ENCODE results near the gene RUNX2.

Gene RUNX2

DNA sequence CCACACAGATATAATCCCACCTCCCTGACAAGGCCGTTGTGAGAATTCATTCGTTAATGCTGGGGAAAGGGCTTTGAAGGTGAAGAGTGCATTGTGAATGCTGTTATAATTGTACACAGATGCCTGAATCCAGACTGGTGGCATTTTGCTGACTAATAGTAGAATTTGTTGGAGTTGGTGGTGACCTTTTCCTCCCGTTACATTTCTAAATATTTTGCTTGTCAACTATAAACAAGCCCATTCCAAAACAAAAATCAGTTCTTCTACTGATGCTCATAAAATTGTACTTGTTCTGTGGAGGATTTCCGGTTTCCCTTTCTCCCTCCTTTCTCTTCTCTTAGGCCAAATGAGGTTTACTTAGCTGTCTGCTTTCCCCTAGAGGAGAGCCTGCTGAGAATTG lies 302.7 kb downstream of the RUNX2 start:
- no peak for DNase-seq

DNA sequence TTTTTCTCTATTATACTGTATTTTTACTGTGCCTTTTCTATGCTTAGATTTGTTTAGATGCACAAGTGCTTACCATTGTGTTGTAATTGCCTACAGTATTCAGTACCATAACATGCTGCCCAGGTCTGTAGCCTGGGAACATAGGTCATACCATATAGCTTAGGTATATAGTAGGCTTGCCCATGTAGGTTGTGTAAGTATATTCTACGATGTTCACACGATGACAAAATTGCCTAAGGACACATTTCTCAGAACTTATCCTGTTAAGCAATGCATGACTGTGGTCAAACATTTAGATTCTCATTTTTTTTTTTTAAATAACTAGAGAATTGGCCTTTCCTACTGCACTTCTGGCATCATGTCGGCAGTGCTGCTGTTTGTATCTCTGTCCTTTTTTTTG lies 303.3 kb downstream of the RUNX2 start:
- DNase-seq, result no peak

DNA sequence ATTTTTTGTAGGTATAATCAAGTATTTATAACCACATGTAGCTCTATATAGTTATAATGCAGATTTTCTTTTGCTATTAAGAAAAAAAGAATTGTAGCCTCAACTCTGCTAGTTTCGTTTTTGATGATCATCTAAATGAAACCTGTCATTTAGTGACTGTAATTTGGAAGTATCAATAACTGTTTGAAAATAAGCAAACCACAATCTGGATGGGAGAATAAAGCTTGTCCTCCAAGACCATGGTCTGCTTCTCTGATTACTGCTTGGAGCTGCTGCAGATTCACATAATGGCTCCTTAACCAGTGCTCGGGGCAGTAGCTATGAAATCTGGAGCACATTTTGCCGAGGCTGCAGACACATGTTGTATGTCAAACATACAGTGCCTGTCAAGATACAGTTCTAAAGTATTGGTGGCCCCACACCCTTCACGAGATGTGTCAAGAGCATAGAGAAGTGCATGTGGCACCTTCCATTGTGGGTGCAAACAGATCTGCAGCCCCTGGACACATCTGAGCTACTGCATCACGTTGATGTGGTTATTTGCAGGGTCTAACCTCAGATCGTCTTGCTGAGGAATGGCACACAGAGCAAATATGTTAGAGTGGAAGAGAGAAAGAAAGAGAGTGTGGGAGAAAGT lies 305.3 kb downstream of the RUNX2 start:
- no peak for DNase-seq

DNA sequence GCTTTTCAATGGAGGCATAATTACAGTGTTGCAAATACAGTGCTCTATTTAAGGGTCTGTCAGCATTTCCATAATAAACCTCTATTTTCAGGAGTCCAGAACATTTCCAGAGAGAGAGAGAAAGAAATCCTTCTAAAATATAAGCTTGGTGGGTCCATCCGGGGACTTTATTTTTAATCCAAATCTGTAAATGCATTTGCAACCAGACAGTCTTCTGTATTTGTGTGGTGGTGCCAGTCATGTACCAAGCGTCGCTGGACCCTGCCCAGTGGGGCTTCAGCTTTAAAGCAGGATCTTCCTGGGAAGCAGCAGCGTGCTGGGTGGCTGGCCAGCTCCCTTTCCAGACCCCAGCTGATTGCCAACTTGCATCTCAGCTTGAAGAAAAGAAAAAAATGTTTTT lies 306.1 kb downstream of the RUNX2 start:
- DNase-seq, result no peak

DNA sequence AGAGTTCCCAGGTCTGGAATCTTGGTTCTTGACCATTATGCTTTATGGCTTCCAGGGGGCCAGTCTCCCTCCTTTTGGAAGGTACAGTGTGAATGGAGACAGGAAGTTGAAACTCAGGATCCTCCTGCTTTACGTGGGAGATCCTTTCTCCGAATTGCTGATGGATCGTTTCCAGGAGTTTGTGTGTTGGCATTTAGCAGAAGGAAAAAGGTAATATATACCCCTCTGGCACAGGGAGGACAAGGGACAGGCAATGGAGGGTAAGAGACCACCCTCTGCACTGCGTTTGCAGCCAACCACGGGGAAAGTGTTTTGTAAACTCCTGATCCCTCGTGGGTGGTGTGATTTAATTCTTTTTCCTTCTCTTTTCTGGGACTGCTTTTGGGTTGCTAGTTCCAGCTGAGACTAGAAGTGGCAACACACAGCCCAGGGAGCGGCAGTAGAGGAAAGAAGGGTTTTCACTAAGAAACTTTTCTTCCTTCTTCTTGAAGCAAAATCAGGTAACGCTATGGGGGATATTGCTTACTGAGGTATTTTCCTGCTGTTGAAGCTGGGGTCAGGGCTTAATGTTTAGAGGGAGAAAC lies 307.2 kb downstream of the RUNX2 start:
- no peak for DNase-seq

DNA sequence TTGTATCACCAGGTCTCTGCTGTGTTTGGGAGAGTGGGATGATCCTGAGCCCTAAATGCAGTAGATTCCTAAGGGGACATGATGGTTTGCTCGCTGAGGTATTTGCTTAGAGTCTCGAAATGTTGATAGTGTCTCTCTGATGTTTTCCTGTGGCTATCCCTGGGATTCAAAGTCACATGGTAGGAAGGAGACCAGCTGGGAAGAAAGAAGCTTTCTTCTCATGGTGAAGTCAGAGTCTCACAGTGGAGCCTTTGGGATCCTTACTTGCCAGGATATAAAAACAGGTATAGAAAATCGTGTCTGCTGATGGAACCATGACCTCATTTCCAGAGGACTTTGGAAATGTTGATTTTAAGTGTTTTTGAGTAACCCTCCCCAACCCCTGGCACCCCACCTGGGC lies 308.9 kb downstream of the RUNX2 start:
- DNase-seq, result no peak

DNA sequence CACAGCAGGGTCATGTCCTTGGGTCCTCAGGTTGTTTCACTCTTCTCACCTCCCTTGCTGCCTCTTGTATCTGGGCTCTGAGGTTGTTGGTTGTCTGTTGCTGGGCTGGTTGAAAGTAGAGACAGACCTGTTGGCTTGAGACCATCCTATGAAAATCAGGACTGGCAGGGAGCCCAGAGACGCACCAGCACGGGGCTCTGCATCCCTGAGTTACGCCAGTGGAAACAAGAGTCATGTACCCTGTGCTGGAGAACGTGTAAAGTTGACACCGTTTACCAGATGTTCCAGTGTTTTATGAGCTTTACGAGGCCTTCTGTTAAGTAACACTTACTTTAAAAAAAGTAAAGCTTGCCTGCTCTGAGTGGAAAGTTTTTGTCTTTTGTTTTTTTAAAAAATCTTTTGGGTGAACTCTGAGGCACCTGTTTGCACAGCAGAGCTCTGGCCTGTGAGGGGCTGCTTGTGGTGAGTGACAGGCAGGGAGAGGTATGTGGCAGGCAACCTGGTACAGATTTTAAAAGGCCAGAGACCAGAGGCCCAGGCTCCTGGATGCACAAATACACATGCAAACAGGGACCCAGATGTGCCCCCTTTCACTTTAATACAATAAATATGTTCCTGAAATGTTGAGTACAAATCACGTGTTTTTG lies 309.6 kb downstream of the RUNX2 start:
- peak; percentile 74 for DNase-seq

DNA sequence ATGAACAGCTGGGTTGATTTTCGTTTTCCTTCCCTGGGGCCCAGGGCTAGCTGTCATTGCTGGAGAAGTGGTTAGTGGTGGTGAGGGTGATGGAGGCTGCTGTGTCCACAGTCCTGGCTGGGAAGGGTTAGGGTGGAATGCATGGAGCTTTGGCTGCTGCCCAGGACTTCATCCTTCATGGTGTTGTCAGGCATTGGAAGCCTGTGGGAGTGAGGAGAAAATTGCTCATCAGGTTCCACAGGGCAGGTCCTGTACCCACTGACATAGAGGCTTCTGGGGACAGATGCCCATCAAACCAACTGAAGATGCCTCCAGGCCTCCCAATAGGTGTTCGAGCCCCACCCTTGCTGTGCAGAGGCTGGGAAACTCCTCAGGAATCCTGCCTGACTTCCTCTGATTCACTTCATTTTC lies 312.0 kb downstream of the RUNX2 start:
- no peak for DNase-seq

DNA sequence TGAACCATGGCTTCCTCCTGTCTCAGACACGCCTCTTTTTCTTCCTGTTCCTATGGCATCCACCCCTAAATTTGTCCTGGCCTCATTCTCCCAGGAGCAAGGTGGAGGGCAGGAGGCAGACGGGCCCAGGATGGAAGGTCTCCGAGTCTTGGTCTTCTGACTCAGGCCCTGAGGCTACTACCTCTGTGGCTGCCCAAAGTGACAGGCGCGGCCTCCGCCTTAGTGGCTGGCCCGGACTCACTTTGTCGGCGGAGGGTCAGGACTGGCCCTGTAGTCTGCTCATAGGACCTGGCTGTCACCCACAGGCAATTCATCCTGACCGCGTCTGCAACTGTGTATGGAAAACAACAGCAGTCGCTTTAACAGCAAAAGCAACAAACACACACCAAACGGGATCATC lies 312.7 kb downstream of the RUNX2 start:
- no peak for DNase-seq

DNA sequence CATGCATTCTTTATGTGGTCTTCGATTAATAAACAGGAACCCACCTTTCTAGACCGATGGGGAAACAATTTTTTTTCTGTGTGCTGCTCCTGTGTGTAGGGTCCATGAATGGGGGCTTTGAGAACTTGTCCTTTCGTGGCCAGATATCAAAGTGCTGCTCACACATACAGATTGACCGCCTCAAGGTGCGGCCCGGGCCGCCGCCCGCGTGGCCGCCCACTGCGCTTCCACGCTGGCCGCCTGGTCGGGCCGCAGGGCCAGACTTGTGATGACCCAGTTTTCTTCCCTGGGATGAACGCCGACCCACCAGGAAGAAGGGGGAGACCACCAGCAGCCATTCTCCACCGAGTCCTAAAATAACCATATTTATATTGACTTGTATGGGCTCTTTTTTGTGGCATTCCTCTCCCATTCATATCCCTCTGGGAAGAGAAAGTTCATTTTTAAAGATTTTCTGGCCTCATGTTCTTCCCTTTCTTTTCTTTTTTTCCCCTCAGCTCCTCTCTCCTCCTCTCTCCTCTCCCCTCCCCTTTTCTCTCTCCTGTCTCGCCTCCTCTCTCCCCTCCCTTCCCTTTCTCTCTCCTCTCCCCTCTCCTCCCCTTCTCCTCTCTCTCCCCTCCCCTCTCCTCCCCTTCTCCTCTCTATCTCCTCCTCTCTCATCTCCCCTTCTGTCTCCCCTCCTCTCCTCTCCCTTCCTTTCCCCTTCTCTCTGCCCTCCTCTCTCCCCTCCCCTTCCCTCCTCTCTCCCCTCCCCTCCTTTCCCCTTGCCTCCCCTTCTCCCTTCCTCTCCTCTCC lies 314.4 kb downstream of the RUNX2 start:
- no peak for DNase-seq

DNA sequence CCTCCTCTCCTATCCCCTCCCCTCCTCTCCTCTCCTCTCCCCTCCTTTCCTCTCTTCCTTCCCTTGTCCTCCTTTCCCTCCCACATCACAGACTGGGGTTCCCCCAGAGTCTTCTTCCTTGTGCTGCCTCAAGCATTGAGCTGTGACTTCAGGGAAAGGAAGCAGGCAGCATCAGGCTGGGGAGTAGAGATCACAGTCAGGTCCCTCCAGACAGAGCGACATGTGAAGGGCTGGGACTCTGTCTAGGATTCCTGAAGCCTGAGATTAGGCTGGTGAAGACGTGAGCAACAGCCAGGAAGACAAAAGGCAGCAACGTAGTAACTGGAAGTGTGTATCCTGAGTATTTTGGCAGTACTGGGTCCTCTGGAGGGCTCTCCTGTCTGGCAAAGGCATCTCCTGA lies 315.0 kb downstream of the RUNX2 start:
- no peak for DNase-seq

DNA sequence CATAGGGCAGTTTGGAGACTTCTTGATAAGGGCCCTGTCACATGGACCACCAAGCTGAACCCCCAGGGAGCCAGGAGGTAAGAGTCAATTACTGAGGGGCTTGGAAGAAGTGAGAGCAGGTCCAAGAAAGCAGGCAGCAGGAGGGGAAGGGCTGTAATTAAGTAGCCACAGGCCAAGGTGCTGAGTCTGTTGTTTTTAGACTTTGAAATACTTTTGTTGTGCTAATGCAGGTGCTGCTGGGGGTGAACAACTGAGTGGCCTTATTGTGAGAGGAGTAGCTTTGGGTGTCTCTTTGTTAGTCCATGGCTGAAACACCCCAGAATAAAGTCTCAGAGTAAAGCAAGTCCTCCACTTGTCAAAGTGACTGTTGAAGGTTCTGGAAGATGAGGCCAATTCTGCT lies 316.6 kb downstream of the RUNX2 start:
- no peak for DNase-seq

DNA sequence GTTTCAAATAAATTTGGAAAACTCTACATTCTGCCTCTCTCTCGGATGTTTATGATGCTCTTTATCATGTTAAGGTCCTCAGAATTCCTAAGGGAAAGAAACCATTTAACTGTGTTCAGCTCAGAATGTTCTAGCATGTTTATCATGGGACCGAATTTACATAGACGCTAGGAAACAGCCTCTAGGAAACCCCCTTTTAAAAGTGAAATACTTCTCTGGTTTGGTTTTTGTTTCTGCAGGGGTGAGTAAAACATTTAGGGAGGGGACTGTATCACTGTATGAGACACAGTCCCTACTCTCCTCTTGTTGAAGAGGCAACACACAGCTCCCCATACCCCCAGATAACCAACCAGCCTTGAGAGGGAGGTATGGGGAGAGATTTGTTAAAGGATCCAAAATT lies 317.2 kb downstream of the RUNX2 start:
- DNase-seq, result no peak

DNA sequence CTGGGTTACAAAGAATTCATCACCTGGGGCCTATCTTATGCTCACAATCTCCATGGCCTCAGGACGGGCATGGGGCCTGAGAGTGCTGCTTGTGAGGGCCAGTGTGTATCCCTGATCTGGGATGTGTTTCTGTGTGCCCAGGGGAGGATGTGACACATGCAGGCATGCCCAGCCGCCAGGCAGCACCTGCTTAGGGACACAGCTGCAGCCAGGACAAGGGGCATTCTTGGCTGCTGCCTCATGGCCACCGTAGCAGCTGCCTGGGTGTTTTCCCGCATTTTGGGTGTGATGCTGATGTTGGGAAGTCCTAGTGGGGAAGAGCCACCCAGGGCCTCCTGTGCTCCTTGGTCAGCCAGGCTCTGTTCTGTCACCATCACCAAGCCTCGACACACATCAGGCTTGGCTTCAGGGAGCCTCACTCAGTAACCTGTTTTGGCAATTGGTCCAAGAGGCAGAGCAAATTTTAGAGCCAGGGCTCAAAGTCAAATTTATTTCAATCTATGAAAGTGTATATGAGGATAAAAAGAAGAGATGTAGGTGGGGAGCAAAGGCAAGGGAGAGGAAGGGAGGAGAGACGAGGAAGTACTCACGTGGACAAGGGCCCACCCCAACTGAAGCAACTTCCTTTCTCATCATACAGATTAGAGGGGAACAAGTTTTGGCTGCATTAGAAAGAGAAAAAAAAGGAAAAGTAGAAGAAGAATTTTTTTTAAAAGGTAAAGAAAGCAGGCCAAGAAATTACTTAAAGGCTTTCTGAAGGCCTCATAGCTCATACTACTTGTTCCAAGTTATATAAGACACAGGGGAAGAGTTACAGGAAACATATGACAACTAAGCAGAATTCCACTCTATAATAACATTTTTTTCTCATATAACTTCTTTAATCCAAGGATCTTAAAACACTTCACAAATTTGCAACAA lies 319.5 kb downstream of the RUNX2 start:
- DNase-seq, result no peak

DNA sequence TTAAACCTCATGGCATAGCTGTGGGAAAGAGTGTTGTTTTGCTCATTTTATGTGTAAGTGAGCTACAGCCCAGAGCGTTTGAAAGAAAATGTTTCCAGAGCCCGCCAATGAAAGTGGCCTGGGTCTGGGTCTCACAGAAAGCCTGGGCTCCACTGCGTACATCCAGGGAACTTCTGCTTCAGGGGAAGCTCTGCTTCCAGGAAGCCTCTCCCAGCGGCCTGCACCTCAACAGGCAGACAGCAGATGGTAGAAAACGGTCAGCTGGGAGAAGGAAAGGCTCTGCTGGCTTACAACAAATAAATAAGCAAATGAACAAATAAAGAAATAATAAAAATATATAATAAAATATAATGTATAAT lies 320.1 kb downstream of the RUNX2 start:
- no peak for DNase-seq

DNA sequence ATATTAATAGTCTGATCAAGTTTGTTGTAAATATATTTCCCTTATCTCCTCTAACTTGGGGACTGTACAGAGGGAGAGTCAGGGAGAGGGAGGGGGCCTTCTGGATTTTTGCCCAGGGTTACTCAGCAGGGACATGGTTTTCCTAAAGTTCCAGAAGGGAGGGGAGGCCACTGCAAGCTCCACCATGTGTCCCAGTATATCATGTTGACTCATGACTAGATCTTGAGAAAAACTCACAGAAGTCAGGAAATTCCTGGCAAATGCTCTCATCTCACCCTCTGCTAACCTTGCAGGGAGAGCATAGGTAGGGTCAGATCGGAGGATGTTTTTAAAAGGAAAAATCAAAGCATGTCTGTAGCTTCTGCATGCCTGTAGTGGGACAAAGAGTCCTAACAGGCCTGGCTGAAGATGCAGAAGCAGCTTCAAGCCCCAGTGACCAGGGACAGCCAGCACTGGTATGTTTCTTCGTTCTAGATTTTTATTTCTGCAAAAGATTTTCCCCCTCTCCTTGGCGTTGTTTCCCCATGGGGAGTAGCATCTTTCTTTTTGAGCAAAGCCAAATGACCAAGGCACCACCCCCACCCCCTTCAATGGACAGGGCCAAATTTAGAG lies 322.5 kb downstream of the RUNX2 start:
- DNase-seq, result no peak

DNA sequence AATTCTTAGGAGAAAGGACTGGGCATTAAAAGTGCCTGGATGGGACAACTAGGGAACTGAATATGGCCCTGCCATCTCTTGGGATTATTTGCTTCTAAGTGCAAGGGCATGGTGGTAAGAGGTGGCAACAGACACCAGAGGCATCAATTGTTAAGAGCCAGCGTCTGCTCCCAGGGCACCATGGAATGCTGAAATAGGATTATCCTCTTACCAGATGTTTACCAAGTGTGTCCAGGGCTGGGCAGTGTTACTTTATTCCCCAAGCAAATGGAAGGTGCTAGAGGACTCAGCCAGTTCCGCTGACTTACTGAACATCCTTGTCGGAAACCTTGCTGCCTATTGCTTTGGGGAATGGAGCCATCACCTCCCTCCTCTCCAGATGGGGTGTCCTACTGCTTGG lies 323.2 kb downstream of the RUNX2 start:
- no peak for DNase-seq

DNA sequence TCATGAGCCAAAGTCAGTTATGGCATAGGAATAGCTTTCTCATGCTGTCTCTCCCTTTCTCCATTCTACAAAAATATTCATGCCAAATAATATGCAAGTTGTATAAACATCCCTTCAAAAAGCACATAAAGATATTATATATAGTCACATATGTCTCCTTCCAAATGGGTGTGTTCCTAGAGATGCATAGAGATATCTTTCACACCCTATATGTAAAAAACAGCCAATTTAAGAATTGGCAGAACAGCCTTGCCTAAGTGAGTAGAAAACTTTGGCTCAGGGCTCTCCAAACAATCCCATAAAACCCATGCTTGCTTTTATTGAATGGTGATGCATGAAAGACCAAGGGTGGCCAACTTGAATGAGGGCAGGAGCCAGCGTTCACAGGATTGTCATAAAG lies 324.3 kb downstream of the RUNX2 start:
- DNase-seq, result no peak

DNA sequence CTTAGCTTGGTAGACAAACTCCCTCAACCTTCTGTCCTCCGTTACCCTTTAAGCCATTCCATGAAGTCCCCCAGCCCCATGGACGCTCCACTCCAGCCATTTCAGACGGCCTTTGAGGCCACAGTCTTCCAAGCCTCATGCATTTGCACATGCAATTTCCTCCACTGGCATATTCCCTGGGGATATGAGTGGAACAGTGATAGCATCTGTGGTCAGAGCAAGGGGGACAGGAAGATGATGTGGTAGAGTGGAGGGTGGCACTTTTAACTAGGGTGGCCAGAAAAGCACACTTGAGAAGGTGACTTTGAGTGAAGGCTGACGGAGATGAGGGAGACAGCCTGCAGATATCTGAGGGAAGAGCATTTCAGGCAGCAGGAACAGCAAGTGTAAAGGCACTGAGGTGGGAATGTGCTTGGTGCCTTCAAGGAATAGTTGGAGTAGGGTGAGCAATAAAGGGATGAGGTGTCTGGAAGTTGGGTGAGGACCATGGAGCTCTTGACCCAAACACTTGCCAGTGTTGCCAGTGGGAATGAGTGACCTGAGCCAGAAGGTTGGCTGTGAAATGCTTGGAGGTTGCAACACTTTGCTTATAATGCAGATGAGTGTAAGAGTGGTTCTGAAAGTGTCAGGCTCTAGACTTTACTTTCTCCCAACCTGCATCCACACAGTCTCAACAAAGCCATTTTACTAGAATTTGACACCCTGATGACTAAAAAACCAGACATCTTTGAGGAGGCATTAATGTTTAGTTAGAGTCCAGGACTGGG lies 325.2 kb downstream of the RUNX2 start:
- no peak for DNase-seq

DNA sequence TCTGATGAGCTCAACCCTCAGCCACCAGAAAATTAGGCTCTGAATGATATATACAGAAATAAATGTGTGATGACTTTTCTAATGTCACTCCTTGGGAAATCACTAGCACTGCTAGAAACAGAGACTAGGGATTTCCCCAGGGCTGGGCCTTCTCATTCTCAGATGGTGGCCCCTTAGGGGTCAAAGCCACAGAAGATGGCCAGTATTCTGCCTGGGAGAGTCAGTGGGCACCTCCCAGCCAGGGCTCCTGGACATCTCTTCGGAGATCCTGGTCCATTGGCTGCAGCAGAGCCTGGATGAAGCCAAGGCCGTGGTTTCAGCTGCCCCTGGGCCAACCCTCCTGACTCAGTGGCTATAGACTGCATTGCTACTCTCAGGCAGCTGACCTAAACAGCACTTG lies 326.5 kb downstream of the RUNX2 start:
- no peak for DNase-seq

DNA sequence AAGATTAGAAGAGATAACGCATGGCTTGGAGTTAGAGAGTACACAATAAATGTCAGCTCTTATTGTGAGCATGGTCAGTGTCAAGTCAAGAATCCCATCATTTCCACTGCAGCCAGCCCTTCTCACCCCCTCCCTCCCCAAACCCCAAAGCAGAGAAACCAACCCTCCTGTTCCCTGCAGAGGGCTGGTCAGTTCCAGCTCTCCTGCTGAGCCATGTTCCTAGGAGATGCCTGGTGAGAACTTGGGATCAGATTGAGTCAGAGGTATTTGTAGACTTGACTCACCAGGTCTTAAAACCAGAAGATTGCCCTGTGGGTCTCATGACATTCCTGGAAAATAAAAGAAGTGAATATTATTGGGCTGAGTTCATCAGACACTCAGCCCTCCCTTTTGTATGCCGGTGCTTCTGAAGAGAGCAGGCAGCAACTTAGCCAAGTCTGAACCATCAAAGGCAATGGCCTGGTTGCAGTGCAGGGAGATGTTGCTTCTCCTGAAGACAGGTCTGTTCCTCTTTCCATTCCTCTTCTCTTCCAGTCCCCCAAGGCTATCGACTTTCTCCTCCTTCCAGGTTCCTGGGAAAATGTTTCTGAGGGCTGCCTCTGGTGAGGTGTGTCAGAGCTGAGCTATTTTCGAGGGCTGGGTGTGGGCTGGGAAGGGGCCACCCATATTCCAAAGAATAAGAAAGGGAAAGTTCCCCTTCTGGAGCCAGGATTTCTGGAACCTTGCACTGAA lies 327.8 kb downstream of the RUNX2 start:
- no peak for DNase-seq
